NOMO-1 (cell line): ENCODE results near the gene MED23.

Experiments
- DNase-seq, 2 experiments: peaks; one replicate each; lab custom pipeline; 2025; ENCODE audit not compliant: unreplicated experiment in 2 of 2; lab: John Stamatoyannopoulos, UW

MED23 gene, protein sequence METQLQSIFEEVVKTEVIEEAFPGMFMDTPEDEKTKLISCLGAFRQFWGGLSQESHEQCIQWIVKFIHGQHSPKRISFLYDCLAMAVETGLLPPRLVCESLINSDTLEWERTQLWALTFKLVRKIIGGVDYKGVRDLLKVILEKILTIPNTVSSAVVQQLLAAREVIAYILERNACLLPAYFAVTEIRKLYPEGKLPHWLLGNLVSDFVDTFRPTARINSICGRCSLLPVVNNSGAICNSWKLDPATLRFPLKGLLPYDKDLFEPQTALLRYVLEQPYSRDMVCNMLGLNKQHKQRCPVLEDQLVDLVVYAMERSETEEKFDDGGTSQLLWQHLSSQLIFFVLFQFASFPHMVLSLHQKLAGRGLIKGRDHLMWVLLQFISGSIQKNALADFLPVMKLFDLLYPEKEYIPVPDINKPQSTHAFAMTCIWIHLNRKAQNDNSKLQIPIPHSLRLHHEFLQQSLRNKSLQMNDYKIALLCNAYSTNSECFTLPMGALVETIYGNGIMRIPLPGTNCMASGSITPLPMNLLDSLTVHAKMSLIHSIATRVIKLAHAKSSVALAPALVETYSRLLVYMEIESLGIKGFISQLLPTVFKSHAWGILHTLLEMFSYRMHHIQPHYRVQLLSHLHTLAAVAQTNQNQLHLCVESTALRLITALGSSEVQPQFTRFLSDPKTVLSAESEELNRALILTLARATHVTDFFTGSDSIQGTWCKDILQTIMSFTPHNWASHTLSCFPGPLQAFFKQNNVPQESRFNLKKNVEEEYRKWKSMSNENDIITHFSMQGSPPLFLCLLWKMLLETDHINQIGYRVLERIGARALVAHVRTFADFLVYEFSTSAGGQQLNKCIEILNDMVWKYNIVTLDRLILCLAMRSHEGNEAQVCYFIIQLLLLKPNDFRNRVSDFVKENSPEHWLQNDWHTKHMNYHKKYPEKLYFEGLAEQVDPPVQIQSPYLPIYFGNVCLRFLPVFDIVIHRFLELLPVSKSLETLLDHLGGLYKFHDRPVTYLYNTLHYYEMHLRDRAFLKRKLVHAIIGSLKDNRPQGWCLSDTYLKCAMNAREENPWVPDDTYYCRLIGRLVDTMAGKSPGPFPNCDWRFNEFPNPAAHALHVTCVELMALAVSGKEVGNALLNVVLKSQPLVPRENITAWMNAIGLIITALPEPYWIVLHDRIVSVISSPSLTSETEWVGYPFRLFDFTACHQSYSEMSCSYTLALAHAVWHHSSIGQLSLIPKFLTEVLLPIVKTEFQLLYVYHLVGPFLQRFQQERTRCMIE (N-terminal part only)

GRCh38 chr6:131627724-131628682 is at the start of gene MED23:
Gene MED23 (minus strand): TSS chr6:131628242. CDS start chr6:131628049, 193 bp downstream.
- DNase-seq, result peak; percentile 91 to 93

DNA sequence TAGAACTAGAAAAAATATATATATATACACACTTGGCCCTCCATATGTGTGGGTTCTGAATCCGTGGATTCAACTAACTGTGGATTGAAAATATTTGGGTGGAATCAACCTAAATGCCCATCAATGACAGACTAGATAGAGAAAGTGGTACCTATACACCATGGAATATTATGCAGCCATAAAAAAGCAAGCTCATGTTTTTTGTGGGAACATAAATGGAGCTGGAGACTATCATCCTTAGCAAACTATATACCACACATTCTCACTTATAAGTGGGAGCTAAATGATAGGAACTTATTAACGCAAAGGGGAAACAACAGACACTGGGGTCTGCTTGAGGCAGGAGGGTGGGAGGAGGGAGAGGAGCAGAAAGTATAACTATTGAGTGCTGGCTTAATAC is 45.1 kb upstream of the MED23 start:
- DNase-seq, result no peak

GRCh38 chr6:131669891-131670290 is 41.8 kb upstream of the MED23 start:
- no peak for DNase-seq

- no peak for DNase-seq
Observed at GRCh38 chr6:131663578-131664165, 35.6 kb upstream of the MED23 start.

DNA sequence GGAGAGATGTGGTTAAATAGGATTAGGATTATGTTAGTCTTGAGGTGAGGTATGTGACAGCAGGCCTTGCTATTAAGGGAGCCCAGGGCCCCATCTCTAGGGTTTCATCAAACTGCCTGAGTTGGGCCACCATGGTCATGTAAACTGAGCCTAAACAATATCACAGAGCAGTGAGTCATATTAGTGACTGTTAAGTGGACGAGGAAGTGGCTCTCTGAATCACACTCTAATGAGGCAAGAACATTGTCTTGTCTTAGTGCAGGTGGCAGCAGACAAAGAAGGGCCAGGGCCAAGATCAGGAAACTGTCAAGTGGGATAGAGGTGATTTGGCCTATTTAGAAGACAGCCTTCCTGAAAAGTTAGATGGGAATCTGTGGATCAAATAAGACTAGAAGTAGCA is 32.2 kb upstream of the MED23 start:
- DNase-seq, result peak; percentile 16 to 57

DNA sequence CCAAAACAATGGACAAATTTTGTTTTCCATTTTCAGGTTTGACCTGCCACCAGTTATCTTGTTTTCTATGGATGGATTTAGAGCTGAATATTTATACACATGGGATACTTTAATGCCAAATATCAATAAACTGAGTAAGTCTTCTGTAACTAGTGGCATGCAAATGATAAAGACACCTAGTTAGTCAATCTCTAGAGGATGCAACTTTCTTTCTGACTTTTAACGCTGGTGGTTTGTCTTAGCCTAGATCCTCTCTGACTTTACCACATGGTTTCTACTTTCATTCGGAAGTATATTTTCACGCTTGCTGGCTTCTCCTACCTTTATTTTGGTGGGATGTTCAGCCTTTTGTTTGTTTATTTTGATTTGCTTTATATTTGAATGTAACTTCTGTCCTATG is 30.2 kb upstream of the MED23 start:
- no peak for DNase-seq

DNA sequence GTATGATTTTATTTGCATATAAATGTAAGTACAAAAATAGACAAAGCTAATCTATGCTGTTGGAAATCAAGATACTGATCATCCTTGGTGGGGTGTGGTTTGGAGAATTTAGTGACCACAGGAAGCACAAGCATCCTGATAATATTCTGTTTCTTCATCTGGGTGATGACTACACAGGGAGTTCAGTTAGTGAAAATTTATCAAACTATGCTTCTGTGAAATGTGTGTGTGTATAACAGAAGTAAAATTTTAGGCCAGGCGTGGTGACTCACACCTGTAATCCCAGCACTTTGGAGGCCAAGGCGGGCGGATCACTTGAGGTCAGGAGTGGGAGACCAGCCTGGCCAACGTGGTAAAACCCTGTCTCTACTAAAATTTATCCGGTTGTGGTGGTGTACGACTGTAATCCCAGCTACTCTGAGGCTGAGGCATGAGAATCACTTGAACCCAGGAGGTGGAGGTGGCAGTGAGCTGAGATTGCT is 29.6 kb upstream of the MED23 start:
- DNase-seq, result no peak

GRCh38 chr6:131657222-131657621 is 29.2 kb upstream of the MED23 start:
- DNase-seq, result no peak

DNA sequence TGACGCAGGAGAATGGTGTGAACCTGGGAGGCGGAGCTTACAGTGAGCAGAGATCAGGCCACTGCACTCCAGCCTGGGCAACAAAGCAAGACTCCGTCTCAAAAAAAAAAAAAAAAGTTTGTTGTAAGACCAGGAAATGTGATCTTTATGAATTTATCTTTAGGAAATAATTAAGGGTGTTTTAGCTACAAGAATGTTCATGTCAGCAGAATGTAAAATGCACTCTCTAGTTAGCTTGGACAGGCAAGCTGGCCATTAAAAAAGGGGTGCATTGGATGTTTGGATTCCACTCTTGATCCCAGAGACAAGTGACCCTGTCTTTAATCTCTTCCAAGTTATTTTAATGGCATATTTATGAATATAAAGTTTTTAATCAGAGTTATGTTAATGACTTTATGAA is 28.6 kb upstream of the MED23 start:
- DNase-seq, result no peak

DNA sequence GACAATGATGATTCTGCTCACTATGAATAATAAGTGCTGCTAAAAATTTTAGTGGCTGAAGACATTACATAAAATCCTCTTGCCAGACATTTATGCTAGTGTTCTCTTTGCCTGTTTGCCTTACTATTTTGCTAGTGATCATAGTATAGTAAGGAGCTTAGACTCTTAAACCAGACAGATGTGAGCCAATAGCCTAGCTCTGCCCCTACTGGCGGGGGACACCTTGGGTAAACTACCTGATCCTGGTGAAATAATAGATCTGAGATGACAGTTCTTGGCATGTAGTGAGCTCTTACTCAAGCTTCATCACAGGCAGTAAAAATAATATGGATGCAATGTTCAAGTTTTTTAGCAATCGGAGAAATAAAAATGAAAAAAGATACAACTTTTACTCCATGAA is 27.9 kb upstream of the MED23 start:
- DNase-seq, result no peak

DNA sequence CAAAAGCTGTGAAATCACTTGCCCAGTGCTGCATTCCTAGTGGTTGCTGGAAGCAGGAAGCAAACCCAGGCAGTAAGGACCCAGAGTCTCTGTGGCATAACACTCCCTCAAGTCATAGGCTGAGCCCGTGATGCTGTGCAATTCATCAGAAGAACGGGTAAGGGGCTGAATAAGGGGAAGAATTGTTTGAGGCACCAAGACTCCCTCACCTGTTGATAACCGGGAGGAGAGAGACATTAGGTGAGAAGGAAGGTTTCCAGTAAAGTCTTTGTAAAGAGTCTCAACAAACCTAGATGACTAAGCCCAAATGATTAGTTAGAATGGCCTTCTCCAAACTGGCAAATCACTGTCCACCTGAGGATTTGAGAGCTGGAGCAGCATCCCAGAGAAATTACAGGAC is 27.3 kb upstream of the MED23 start:
- no peak for DNase-seq

- DNase-seq, result no peak
Observed at GRCh38 chr6:131654326-131654725, 26.3 kb upstream of the MED23 start.

DNA sequence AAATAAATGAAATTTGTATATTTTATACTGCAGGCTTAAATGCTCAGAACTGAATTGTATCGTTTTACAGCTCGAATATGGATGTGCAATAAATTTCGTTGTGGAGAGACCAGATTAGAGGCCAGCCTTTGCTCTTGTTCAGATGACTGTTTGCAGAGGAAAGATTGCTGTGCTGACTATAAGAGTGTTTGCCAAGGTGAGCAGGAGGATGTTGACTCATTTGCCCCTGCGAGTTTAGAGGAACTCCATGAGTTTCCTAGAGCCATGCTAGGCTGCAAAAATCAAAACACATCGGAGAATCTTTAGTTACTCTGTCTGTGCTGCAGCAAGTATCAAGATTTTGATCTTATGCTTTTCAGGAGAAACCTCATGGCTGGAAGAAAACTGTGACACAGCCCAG is 24.4 kb upstream of the MED23 start:
- no peak for DNase-seq

GRCh38 chr6:131651782-131652181 is 23.7 kb upstream of the MED23 start:
- no peak for DNase-seq

DNA sequence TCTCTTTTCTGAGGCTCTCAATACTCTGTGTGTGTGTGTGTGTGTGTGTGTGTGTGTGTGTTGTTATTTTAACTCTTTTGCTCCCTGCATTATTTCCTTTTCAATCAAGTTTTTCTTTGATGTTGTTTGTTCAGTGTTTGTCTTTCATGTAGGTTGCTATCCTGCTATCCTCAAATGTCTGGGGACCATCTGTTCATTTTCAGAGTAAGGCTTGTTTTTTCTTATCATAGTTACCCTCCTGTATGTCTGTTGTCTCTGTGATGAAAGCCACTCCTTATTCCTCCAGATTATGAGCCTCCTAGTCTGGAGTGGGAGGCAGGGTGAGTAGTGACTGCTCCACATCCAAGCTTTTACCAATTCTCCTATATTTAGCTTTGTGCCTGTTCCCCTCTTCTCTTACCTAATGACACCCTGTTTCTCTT is 18.2 kb upstream of the MED23 start:
- no peak for DNase-seq

DNA sequence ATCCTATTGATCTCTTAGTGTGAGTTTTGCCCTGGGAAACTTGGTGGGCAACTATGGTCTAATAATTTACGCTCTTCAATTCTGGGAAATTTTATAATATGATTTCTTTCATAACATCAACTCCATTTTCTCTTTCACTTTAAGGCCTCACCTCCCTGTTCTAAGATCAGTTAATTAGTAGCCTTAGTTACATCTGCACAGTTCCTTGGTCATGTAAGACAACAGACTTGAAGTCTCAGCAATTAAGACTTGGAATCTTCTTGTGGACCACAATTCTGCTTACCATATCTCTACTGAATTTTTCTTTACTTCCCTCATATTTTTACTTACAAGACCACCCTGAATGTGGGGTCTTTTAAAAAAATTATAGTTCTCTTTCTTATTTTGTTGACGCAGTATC is 17.8 kb upstream of the MED23 start:
- no peak for DNase-seq

DNA sequence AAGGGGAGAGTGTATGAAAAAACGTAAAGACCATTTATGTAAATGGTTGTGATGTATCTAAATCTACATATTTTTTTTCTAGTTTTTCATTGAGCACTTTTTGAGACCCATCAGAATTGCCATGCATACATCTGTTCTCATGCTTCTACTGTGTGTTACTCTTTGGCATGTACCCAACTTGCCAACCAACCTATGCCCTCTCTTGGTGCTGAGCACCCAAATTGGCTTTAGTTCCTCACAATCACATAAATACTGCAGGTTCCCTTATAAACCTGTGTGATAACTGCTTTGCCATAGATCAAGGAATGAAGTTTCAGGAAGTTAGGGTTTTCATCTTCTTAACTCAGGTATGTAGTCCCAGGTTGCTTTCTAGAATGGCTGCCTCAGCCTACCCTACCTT is 16.9 kb upstream of the MED23 start:
- no peak for DNase-seq

- no peak for DNase-seq
Observed at GRCh38 chr6:131643855-131644460, 15.9 kb upstream of the MED23 start.

DNA sequence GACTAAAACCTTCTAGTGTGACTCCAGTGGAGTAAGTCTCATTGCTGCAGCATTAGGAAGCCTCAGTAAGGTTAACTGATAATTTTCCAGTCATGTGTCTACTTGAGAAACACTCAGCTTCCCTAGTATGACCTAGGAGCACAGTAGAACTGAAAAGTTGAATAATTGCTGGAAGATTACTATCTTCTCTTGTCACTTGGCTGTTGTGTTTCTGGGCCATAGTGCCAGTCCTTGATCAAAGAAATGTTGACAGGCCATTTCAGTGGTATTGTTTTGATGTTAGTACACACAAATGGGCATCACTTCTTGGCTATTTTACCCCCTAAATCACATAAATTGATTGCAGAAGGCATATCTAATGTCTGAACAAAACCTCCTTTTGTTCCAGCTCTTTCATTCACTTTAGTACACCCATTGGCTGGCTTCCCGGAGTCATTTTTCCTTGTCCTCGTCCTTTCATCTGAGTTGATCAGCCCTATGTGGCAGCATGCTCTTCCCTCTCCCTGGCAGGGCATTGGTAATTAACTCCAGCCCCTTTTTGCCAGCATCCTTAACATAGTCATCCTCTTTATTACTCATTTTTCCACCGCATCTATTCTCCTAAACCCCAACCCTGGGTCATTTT is 15.1 kb upstream of the MED23 start:
- DNase-seq, result no peak
